Stimulated activated CD8-positive, alpha-beta memory T cell treated with anti-CD3 and anti-CD28 coated beads, Interleukin-15, amount 100 ng/mL, for 4 hours (primary cell): Measurements from ENCODE around the gene MAPK12.

Experiments used
- DNase-seq, 2 donors: peaks; one replicate each; pipeline ENCODE4 v3.0.0-alpha.2; 2020; ENCODE audit warnings: low read depth in 2 of 2

Gene MAPK12

DNA sequence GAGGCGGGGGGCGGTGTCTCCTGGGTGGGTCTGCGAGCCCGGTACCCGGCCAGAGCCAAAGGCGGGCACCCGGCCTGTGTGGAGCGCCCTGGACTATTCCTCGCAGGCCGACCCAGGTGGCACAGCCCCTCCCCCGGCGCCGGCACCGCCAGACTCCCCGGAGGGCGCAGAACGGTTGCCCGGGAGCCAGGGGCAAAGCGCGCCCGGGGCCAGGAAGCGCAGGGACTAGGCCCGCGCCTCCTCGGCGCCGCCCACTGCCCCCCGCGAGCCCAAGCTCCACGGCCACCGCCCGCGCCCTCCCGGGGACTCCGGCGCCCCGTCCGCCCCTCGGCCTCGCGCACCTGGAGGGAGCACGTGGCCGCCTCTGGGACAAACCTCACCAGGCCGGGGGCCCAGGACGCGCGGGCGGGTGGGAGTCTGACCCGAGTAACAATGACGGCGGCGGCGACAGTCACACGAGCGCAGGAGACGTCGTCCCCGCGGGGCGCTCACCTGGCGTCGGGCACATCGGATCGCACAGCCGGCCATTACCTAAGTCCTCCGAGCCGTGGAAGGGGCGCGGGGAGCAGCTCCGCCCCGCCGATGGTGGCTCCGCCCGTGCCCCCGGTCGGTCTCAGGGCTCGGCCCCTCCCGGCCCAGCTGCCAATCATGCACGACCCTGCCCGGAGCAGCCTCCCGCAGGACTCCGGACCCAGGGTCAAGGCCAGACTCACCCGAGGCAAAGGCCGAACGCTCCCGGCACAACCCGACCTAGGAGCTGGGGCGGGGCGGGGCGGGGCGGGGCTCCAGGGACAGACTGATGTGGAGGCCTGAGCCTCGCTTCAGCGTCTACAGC, 38.5 kb upstream of the MAPK12 start:
- DNase-seq = no peak

DNA sequence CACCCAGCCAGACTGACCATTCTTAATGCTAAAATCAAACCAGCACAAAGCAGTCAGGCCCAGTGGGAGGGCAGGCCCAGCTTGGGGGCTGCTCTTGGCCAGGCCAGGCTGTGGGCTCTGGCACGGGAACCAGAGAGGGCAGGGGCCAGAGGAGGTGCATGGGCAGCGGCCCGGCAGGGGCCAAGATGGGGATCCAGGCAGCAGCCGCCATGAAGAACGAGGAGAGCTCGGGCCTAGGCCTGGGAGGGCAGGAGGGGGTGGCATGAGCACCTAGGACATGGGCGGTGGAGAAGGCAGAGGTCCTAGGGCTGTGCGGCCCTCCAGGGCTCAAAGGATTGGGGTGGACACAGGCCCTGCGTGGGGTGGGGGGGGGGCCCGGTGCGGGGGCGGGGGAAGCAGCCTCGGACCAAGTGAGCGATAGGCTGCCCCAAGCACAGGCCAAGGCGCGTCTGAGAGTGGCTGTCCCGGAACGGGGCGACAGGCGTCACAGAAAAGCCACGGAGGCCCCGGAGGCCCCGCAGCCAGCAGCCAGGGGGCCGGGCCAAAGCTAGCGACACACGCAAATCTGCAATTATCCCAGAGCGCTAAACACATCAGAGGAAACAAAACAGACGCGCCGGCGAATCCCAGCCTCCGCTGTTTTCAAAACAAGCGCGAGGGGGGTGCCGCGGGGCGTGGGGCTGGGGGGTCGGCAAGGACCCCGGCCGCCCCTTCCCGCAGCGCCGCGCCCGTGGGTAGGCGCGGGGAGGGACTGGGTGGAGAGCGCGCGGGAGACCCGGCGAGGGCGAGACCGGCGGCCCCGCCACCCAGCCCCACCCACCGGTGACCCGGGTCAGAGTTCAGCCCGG, 37.7 kb upstream of the MAPK12 start:
- no peak for DNase-seq

DNA sequence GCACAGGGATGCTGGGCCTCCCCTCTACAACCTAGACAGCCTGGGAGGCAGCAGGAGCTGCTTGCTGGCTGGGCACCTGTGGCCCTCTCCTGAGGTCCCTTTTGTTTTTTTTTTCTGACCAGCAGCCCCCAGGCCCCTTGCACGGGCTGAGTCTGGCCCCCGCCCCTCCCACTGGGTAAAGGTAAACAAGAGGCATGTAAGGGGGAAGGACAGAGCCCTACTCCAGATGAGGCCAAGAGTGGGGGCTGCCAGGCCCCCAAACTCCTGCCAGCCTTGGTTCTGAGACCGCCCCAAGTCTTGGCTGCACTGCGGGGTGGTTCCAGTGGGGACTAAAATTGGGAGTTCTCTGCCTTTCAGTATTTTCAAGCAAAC, 36.8 kb upstream of the MAPK12 start:
- no peak for DNase-seq

DNA sequence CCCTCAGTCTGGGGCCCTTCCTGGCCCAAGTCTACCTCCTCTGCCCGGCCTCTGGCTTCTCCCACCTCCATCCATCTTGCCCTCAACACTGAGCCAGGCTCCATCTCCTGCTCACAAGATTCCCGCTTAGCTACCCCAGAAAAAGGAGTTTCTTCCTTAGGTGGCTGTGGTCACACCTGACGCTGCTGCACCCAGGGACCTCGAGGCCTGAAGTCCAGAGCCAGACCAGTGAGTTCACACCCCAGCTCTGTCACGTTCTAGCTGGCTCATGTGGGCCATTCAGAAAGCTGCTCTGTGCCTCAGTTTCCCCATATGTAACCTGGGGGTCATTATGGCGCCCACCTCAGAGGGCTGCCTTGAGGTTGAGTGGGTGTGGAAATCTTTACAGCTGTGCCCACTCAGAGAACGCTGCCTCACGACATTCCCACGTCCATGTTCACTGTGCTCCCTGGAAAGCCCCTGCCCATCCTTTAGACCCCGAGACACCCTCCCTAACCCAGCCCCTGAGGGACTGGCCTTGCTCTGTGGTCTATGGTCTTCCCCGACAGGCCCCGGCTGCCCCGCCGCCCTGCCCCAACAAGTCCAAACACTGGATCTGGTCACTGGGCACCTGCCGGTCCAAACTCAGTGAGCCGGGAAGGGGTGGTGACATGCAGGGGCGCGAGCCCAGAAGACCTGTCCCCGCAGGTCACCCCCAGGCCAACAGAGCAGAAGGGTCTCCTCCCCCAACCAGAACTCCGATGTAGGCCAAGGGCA, 36.2 kb upstream of the MAPK12 start:
- DNase-seq = no peak

DNA sequence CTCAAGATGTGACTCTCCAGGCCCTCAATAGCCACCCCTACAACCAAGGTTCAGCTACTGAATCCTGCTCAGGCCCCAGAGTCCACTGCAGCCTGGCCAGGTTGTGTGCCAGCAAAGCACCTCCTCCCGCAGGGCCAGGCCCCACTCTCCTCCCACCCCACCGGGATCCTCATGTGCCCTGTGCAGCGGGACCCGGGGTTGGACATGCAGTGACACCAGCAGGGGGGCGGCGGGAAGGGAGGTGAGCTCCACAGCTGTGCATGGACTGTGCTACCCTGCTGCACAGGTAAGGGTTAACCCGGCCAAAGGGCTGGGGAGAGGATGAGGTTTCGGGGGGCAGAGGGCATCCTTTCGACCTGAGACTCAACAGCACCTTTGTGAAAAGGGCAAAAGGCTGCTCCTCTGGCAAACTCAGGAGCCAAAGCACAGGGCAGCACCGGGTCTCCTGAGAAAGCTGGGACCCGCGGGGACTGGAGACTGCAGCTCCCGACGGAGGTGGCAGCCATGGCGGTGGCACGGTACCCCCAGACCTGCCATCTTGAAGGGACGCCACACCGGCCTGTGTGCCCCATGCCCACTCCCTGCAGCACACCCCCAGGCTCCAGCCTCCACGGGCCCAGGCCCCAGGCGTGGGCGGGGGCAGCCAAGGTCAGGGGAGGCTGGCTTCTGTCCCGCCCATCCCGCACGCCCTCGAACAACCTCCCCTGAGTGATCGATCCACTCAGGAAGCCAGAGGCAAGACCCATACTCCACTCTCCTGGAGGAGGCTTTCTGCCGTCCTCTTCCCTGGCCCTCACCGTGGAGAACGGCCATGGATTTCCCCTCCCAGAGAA, 35.4 kb upstream of the MAPK12 start:
- DNase-seq = no peak

DNA sequence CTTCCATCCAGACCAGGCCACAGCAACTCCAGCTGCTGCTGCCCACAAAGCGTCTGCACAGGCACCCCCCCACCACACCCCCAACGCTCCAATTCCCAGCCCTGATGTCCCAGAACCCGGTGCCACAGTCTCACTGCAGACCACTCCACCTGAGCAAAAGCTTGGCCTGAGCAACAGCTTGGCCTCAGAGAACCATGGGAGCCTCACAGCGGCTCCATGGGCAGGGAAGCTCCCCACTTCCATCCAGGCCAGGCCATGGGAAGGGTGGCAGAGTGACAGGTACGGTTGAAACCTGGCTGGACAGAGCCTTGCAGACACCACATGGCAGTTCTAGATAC, 32.8 kb upstream of the MAPK12 start:
- no peak for DNase-seq

DNA sequence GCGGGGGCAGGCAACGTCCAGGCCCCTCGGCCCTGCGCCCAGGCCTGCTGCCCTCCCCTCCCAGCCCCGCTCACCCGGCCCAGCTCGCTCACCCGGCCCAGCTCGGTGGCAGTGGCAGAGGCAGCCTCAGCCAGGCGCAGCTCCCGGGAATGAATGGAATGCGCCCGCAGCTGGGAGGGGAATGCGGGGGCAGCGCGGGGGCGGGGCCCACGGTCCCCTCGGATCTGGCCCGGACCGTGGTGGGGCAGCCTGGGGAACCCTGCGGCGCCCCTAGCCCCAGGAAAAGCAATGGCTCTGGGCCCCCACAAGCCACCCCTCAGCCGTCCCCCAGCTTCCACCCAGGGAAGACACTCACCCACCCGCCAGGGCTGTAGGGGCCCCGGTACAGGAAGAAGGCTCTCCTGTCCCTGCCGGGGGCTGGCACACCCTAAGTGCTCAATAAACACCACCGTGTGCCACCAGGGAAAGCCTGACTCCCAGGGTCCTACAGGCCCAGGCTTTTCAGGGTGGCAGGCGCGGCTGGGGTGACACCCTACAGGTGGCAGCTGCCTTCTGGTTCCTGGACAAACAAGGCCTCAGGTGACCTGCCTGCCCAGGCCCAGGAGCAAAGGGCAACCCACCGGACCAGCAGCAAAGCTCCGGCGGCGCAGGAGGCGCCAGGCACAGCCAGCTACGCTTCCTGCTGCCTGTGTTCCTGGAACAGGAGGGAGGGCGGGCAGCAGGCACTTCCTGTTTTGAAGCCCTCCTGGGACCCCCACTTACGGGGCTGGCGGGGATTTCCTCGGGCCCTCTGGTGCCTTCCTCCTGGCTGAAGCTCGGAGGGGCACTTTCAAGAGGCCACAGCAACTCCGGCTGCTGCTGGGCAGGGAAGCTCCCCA, 32.2 kb upstream of the MAPK12 start:
- no peak for DNase-seq

DNA sequence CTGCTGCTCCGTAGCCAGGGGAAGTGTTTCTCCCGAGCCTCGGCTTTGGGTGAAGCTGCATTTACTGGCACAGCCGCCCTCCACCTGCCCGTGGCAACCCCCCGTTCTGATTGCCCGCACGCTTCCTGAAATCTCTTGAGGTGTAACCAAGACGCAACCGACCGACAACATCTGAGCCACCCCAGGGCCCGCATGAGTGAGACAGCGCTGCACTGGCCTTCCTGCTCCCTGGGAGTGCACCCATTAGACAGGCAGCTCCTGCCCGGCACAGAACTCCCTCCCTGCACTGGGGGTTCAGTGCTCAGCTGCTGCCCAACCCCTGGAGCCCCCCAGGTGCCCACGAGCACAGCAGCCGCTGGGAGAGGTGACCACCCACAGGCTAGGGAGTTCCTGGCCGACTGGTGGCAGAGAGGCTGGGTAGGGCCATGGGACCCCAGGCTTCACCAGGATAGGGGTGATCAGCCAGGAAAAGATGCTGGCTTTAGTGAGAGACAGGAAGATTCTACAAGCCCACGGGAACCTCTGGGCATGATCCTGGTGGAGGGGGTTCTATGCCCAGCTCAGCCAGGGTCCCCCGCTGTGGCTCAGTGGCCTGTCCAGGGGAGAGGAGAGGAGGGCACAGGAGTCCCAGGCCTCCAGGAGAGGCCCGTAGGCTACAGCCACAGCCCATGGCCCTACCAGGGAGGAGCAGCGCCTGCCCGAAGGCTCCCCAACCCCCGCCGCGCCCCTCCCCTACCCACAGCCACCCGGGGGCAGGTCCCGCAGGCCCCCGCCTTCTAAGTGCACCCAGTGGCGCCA, 31.4 kb upstream of the MAPK12 start:
- no peak for DNase-seq

DNA sequence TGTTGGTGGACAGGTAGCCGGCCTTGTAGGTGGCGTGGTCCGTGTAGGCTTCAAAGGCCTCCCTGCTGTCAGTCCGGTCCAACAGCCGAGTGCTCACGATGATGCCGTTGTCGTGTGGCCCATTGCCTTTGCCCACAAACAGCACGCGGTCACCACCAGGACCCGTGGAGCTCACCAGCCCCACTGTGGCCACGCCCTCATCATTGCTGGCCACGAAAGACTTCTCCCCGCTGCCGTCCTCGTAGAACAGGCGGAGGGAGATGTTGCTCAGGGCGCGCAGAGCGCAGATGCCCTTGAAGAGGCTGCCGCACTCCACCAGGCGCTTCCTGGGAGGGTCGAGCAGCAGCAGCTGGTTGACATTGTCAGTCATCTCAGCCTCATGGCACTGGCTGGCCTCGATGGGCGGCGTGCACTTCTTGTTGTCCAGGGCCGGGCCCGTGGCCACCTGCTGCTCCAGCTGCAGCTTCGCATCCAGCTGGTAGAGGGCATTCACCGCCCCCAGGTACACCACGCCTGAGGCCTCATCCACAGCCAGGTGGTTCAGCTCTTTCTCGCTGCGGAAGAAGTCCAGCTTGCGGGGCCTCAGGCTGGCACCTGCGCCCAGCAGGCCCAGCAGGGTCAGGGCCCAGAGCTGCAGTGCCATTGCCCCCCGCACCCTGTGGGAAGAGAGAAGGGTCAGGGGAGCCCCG, 28.6 kb upstream of the MAPK12 start:
- no peak for DNase-seq

DNA sequence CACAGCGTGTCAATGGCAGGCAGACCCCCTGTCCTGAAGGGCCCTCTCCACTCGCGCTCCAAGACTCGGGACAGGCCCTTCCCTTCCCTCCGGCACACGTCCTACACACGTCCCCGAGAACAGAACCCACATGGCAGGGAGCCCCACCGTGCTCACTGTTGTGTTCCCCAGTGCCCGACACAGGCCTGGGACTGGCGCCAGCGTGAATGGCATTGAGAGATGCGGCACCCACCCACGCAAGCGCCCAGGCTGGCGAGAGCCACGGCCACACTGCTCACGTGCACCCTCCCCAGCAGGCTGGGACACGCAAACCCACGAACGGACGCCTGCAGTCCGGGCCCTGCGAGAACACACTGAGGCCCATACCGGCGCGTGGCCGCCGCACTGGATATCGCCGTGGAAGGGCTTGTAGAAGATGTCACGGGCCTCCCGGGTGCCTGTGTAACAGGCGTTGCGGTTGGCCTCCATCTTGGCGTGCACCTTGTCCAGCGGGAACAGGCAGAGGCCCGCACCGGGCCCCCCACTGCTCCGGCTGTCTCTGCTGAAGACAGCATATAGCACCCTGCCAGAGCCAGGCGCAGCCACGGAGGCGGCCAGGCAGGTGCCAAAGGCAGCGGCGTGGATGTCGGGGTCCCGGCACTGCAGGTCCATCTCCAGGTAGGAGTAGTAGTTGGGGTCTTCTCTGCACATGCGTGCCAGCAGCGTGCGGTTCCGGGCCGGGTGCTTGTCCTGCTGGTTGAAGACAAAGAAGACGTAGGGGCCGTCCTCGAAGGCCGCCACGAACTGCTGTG, 27.9 kb upstream of the MAPK12 start:
- DNase-seq = no peak

DNA sequence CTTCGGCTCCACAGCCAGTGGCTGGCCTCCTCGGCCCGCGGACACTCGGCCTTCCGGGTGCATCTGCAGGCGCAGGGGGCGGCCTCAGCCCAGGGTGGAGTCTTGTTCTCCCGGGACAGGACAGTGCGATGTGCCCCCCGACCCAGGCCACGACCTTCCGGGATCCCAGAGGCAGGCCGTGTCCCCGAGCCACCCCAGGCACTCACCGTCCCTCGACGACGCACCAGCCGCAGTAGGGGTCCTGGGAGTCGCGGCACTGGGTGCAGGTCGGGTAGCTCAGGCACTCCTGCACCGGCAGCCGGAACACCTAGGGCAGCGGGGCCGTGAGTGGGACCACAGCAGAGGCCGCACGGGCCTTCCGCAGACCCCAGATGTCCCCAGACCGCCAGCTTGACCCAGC, 26.2 kb upstream of the MAPK12 start:
- DNase-seq = no peak

DNA sequence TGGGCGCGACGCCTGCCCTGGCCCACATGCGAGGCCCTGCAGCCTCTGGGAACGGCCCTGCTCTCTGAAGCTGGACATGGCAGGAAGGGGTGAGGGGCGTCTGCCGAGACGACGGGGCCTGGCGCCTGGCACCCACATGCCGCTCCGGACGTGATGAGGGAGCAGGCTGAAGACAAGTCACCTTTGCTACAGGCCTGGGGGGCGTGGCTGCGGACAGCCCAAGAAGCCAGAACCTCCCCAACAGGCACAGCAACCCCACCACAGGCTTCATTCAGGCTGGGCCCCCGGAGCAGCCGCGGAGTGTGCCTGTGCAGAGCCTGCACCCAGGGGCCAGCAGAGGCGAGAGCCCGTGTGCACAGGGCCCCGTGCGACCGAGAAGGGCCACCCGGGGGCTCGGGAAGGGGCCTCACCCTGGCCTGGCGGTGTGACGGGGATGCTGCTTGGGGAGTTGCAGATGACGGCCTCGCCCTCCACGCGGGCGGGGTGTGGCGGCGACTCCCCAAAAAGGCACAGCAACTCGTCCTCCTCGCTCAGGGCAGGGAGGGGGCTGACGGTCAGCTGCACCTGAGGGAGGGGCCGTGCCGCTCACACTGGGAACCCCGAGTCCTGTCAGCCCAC, 25.3 kb upstream of the MAPK12 start:
- no peak for DNase-seq

DNA sequence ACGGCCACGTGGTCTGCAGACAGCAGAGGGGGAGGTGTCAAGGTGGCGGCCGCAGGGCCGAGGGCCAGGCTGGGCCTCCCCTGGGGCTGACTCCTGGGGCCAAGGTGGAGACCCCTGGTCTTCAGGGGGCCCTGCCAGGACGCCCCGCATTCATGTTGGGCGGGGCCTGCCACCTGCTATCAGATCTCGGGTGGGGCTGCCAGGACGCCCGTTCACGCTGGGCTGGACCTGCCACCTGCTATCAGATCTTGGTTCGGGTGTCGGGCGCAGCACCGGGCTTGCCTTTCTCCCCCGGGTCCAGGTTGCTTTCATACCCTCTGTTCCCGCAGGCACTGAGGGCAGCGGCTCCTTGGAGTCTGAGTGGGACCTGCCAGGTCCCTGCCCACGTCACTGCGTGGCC, 24.8 kb upstream of the MAPK12 start:
- DNase-seq = no peak

DNA sequence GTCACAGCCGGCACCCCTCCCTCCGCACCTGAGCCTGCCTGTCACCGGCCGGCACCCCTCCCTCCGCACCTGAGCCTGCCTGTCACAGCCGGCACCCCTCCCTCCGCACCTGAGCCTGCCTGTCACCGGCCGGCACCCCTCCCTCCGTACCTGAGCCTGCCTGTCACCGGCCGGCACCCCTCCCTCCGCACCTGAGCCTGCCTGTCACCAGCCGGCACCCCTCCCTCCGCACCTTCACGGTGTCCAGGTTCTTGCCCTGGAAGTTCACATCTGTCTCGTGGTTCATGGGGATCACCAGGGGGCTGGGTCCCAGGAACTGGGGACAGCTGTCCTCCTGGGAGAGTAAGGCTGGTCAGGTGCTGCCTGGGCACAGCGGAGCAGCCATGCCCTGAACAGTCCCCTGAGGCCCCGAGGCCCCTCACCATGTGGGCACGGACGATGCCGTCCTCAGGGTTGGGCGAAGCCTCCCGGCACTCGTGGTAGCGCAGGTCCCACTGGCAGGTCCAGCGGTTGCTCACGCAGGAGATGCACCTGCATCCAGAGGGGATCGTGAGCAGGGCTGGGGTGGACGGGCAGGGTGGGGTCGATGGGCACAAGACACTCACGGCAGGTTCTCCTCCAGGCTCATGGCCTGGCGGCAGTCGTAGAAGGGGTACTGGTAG, 24.2 kb upstream of the MAPK12 start:
- DNase-seq = no peak

DNA sequence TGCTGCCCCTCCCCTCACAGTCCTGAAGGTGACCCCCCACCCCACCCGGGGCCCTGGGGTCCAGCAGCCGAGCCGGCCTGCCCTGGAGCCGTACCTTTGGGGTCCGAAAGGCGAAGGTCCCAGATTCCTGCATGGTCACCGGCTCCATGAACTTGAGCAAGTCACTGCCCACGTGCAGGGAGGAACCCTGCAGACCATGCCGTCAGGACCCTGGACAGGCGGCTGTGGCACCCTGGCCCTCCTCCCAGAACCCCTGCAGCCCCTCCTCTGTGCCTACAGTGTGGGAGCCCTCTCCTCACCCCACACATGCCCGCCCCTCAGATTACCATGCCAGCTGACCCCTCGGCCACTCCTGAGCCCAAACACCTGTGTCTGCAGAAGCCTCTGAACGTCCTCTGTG, 23.0 kb upstream of the MAPK12 start:
- DNase-seq = no peak

DNA sequence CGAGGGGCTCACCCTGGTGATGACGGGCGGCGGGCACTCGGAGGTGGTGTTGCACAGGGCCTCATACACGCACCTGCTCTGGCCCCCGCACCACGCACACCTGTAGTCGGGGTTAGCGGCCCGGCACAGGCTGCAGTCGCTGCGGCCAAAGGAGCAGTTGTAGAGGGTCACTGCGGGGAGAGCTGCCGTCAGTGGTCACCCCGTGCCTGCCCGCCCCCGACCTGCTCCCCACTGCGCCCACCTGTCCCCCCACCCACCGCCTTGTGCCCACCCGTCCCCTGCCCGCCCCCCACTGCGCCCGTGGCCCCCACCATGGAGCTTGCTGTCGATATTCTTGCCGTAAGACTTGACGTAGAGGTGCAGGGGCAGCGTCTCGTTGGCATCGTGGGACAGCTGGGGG, 22.3 kb upstream of the MAPK12 start:
- no peak for DNase-seq

DNA sequence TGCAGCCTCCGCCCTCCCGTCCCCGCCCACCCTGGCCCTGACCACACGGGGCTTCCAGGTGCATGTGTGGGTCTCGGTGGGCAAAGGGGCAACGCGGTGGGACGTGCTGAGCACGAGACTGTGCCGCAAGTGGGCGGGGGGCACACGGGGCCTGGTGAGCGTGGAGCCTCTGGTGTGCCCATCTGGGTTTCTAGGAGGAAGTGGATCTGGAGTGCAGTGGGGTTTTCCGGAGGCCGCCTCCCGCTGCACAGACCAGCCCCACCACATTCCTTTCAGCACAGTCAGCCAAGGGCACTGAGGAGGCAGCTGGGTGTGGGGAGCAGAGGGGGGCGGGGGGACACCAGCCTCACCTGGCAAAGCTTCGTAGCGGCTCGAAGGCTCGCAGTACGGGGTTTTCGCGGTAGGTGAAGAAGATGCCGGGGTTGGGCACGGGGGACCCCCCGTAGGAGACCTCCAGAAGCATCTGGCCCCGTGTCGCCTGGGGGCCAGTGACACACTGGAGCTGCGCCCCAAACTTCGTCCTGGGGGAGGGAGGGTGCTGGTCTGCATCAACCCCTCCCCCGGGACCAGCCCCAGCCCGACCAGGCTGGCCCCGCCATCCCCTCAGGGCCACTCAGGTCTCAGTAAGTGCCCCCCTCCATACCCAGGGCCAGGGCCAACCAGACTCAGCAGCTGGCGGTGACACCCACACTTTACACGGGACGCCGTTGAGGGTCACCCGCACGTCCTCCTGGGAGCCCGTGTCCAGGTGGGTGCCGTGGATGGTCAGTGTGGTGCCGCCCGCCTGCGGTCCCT, 21.1 kb upstream of the MAPK12 start:
- DNase-seq = no peak
